HTR-8/SVneo (cell line): ENCODE measurements around the gene SCAI.
"Not testable (repeated sequence)": the region's sequence is repeated elsewhere in the genome, so short reads cannot be mapped to it uniquely, and the experiment has no call there.

Source experiments
- DNase-seq: peaks from one replicate; pipeline ENCODE4 v3.0.0; 2011; ENCODE audit warnings: low spot score, mixed read lengths; ENCODE audit not compliant: insufficient read length
- FAIRE-seq: peaks from 2 replicates; lab custom pipeline; 2011; peaks lifted over from hg19 to GRCh38; lab: Jason Lieb, UNC

The SCAI gene

DNA sequence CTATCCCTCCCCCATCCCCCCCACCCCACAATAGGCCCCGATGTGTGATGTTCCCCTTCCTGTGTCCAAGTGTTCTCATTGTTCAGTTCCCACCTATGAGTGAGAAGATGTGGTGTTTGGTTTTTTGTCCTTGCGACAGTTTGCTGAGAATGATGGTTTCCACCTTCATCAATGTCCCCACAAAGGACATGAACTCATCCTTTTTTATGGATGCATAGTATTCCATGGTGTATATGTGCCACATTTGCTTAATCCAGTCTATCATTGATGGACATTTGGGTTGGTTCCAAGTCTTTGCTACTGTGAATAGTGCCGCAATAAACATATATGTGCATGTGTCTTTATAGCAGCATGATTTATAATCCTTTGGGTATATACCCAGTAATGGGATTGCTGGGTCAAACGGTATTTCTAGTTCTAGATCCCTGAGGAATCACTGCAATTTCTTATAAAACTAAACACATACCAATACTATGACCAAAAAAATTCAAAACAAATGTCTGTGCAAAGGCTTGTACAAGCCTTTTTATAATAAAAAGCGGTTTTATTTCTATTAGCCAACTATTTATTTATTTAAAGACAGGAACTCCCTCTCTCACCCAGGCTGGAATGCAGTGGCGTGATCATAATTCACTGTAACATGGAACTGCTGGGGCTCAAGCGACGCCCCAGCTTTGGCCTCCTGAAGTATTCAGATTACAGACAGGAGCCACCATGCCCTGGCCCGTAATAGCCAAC, 183.5 kb downstream of the SCAI start:
- FAIRE-seq, DNase-seq: not testable (repeated sequence)

GRCh38 chr9:124954255-124954654, 189.1 kb downstream of the SCAI start:
- FAIRE-seq (no peak), DNase-seq (no peak)

- no peak for FAIRE-seq
Measured at GRCh38 chr9:124950050-124950718, 193.1 kb downstream of the SCAI start.

DNA sequence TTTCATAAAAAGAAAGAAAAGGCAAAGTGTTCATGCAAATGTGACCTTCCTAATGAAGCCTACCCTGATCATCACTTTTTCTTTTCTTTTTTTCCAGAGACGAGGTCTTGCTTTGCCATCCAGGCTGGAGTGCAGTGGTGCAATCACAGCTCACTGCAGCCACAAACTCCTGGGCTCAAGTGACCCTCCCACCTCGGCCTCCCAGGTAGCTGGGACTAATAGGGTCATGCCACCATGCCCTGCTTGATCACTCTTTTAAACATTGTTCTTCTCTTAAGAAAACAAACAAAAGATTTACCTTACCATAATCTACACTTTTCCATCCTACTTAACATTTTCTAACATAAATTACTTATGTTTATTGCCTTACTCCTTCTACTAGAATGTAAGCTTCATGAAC, 193.9 kb downstream of the SCAI start:
- DNase-seq (no peak), FAIRE-seq (no peak)

More at GRCh38 chr9:124950050-124950718, 193.1 kb downstream of the SCAI start:
- DNase-seq, result no peak

GRCh38 chr9:124947727-124948391, 195.5 kb downstream of the SCAI start:
- DNase-seq, result no peak
- FAIRE-seq, result no peak

- FAIRE-seq, result no peak
Measured at GRCh38 chr9:124946167-124946566, 197.2 kb downstream of the SCAI start.

GRCh38 chr9:124941679-124942561, 201.4 kb downstream of the SCAI start:
- FAIRE-seq, result no peak

More at GRCh38 chr9:124946167-124946566, 197.2 kb downstream of the SCAI start:
- no peak for DNase-seq

GRCh38 chr9:124940894-124941678, 202.2 kb downstream of the SCAI start, which contains the start of gene GOLGA1:
TSS of gene GOLGA1 (minus strand) at chr9:124941083. CDS start at chr9:124938711, 2,372 bp downstream.
- peak; percentile 89 for DNase-seq
- FAIRE-seq, result peak; percentile 4

More at GRCh38 chr9:124941679-124942561, 201.4 kb downstream of the SCAI start:
- peak; percentile 9 for DNase-seq

- DNase-seq, result no peak
- FAIRE-seq, result no peak
Measured at GRCh38 chr9:124940521-124940893, 202.8 kb downstream of the SCAI start.

- FAIRE-seq, result no peak
- no peak for DNase-seq
Measured at GRCh38 chr9:124939944-124940343, 203.4 kb downstream of the SCAI start.

DNA sequence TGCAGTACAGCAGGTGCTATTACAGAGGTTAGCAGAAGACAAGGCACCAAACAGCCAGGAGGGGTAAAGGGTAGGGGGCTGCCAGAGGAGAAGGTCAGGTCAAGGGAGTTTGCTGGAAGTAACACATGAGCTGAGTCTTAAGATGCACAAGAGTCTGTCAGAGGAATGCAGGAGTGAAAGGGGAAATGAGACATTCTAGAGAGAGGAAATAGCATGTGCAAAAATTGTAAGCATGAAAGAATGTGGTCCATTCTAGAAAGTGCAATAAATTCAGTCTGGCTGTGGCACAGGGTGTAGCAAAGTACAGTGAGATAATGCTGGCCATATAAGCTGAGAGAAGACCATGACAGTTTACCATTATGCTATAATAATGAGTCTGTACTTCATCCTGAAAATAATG, 209.0 kb downstream of the SCAI start:
- DNase-seq (no peak), FAIRE-seq (no peak)

GRCh38 chr9:124932333-124932732, 211.0 kb downstream of the SCAI start:
- DNase-seq, result no peak
- FAIRE-seq, result no peak

- DNase-seq, result no peak
- FAIRE-seq, result no peak
Measured at GRCh38 chr9:124929464-124929863, 213.9 kb downstream of the SCAI start.

- no peak for FAIRE-seq
- DNase-seq, result no peak
Measured at GRCh38 chr9:124928116-124928515, 215.2 kb downstream of the SCAI start.

- not testable (repeated sequence) for FAIRE-seq, DNase-seq
Measured at GRCh38 chr9:124920394-124920793, 222.9 kb downstream of the SCAI start.

DNA sequence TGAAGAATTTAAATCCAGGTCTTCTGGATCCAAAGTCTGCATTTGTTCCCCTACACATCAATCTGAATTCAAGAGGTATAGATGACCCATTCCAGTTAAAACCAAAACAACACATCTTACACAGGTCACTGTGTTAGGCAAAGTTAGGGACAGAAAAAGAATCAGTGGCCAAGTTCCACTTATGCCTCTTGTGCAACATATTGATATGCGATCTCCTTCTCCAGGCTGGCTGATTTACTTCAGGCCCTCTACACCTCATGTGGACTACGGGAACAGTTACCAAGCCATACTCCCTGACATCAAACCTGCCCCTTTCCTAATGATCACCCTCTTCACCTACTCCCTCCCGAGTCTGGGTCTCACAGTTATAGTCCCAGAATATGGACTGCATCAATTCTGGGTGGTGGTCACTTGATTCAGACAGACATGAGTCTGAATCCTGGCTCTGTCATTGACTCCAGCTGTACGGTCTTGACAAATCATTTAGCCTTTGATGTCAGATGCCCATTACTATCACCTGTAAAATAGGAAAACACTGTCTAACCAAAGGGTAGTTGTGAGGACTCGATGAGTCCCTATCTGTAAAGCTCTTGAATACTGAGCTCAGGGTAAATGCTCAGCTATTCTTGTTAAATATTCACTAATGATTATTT, 228.4 kb downstream of the SCAI start:
- DNase-seq, result no peak
- no peak for FAIRE-seq

GRCh38 chr9:124913378-124913777, 229.9 kb downstream of the SCAI start:
- DNase-seq (no peak), FAIRE-seq (no peak)

GRCh38 chr9:124911766-124912165, 231.6 kb downstream of the SCAI start:
- FAIRE-seq, result no peak
- DNase-seq, result no peak

GRCh38 chr9:124908098-124908497, 235.2 kb downstream of the SCAI start:
- no peak for DNase-seq
- no peak for FAIRE-seq
